Measurements from ENCODE around the gene CNIH2.
A peak's percentile ranks its signal among the peaks of the same experiment; 100 is the strongest.
"Not testable (repeated sequence)": the region's sequence is repeated elsewhere in the genome, so short reads cannot be mapped to it uniquely, and the experiment has no call there.

CNIH2 gene

DNA sequence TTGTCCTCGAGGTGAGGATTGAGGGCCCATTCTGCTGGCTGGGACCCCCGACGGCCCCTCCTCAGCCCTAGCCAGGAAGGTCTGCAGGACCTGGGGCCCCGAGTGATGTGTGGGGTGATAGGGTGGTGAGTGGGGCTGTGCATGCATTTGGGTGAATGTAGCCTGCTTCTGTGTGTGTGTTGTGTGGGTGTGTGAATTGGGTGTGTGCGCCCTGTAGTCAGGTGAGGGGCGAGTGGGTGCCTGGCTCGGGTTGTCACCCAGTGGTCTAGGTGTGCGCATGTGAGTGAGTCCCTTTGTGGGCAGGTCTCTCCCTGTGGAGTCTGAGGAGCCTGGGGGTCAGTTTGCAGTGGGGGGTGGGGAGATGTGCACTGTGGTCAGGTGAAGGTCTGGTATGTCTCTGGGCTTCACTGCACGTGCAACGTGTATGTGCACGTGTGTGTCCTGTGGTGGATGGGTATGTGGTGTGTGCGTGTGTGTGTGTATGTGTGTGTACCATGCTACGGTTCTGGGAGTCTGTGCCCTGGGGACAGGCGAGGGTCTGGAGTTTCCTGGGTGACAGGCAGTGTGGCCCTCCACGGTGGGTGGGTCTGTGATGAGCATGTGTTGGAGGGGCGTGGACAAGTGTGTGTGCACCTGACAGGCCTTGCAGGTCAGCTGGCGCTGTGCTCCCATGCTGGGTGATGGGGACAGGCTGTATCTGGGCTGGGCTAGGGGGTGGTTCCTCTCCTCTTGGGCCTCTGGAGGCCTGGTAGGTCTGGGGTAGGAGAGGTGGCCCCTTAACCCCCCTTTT, 14.8 kb downstream of the CNIH2 start:
- DNase-seq, result no peak

DNA sequence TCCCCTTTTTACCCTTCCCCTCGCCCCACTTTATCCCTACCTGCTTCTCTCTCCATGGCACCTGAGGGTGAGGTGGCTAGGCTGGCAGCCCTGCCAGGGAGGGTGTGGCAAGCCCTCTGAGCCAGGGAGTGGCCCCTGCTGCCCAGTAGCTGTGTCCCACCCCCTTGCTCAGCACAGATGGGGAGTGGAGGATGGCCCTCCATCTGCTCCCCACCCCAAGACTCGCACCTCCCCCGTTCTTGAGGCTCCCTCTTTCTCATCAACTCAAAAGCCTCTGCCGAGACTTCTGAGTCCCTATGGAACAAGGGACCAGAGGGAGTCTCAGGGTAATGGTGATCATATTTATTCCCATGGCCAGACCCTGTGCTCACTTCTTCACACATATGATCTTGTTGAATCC, 15.4 kb downstream of the CNIH2 start:
- no peak for DNase-seq

DNA sequence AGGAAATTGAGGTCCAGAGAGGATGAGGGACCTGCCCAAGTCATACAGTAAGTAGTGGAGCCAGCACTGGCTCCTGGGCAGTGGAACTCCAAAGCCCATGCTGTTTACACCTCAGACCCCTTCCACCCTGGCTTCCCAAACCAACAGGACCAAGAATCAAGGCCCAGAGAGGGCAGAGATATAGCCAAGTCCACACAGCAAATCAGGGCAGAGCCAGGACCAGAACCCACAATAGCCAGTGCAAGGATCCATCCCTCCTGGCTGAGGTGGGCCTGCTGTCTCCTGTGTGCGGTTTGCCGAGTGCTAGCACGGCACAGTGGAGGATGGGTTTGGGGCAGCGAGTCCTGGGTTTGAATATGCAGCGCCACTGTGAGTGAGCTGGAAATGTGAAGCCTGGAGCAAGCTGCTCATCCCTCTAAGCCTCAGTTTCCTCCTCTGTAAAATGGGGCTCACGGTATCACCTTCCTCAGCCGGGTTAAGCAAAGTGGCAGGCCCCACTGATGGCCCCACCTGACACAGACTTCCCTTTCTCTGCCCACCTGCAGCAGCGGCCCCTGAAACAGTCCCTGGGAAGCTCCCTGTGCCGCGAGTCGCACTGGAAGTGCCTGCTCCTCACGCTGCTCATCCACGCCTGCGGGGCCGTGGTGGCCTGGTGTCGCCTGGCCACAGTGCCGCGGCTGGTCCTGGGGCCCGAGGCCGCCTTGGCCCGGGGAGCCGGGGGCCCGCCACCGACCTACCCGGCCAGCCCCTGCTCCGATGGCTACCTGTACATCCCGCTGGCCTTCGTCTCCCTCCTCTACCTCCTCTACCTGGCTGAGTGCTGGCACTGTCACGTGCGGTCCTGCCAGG, 16.0 kb downstream of the CNIH2 start:
- DNase-seq, result no peak

DNA sequence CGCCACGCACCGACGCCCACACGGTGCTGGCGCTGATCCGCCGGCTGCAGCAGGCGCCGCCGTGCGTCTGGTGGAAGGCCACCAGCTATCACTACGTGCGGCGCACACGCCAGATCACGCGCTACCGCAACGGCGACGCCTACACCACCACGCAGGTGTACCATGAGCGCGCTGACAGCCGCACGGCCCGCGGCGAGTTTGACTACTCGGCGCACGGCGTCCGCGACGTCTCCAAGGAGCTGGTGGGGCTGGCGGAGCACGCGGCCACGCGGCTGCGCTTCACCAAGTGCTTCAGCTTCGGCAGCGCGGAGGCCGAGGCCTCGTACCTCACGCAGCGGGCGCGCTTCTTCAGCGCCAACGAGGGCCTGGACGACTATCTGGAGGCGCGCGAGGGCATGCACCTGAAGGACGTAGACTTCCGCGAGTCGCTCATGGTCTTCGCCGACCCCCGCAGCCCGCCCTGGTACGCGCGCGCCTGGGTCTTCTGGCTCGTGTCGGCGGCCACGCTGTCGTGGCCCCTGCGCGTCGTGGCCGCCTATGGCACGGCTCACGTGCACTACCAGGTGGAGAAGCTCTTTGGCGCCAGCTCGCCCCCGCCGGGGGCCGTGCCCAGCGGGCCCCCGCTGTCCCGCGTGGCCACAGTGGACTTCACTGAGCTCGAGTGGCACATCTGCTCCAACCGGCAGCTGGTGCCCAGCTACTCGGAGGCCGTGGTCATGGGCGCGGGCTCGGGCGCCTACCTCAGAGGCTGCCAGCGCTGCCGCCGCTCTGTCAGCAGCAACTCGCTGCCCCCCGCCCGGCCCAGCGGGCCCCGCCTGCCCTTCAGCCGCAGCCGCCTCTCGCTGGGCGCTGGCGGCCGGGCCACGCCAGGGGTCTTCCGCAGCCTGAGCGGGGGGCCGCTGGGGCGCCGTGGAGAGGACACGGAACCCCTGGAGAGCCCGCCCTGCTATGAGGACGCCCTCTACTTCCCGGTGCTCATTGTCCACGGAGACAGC, 16.9 kb downstream of the CNIH2 start:
- no peak for DNase-seq

DNA sequence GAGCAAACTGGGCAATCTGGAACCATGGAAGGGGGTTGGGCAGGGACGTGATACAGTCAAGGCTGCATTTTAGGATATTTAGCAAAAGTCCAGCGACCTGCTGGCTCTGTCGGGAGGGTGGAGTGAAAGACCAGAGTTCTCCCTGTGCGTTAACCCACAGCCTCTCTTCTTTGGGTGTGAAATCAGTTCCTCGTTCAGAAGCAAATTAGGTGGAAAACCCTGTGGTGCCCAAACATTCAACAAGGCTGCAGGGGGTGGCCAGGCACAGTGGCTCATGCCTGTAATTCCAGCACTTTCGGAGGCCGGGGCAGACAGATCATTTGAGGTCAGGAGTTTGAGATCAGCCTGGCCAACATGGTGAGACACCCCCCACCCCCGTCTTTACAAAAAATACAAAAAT, 19.6 kb downstream of the CNIH2 start:
- no peak for DNase-seq

DNA sequence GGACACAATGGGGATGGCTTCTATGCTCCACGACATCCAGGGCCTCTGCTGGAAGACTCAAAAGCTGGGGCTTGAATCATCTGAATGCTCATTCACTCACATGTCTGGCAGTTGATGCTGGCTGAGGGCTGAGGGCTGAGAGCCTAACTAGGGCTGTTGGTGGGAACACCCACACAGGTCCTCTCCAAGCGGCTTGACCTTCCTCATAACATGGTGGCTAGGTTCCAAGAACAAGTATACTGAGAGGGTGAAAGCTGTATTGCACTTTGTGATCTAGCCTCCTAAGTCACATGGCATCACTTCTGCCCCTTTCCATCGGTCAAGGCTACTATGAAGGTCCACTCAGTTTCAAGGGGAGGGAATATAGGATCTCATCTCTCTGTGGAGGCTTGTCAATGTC, 21.2 kb downstream of the CNIH2 start:
- DNase-seq, result no peak

DNA sequence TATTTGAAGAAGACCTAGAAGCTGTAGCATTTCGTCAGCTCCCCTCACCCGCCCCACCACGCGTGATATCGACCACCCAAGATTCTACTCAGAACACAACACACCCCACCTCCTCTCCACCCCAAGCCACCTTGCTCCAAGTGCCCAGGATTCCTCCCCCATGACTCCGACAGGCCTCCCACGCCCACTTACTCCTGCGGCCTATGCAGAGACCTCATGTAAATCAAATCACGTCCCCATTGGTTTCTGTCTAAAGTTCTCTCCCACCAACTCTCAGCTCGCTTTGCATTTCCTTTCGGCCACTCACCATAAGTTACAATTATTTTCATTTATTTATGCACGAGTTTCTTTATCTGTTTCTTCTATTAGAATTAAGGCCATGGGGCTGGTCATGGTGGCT, 24.7 kb downstream of the CNIH2 start:
- no peak for DNase-seq

DNA sequence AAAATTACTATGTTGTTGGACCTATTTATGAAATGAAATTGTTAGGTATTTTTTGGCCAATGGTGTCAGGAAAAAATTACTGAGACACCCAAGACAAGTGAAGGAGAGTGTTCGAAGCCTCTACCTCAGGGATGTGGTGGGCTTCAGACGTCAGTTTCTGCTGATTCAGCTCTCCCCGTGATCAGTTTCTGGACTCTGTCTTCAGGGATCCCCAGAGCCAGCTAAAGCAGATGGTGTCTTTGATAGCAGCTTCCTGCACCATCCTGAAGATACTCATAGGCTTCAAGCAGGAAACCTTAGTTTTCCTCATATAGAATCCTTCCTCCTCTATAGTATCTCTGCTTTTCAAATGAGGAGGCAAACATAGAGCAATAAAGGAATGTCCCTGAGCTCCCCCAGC, 31.5 kb downstream of the CNIH2 start:
- no peak for DNase-seq

DNA sequence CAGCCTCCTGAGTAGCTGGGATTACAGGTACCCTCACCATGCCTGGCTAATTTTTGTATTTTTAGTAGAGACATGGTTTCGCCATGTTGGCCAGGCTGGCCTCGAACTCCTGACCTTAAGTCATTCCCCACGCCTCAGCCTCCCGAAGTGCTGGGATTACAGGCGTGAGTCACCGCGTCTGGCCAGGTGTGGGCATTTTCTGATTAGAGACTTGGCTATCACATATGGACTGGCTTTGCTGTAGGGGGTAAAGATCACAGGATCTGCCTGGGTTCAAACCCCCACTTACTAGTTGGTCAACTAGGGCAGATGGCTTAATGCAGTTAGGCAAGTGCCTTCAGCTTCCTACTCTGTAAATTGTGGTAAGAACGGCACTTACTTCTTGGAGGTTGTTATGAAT, 32.3 kb downstream of the CNIH2 start:
- no peak for DNase-seq

DNA sequence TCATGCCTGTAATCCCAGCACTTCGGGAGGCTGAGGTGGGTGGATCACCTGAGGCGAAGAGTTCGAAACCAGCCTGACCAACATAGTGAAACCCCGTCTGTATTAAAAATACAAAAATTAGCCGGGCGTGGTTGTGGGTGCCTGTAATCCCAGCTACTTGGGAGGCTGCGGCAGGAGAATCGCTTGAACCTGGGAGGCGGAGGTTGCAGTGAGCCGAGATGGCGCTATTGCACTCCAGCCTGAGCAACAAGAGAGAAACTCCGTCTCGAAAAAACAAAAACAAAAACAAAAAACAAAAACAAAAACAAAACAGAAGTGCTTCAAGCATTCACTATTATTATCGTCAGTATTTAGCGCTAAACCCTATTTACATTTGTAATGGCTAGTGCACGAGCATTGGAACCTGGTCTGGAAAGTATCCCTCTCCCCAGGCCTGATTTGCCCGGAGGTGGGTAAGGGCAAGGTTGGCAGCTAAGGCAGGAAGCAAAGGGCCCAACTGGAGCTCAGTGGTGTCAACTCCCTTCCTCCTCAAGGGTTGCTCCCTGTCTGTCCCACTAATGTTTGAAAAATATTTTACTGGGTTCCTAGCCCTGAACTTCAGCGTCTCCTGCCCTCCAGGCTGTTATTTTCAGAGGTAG, 32.9 kb downstream of the CNIH2 start:
- DNase-seq, result not testable (repeated sequence)

DNA sequence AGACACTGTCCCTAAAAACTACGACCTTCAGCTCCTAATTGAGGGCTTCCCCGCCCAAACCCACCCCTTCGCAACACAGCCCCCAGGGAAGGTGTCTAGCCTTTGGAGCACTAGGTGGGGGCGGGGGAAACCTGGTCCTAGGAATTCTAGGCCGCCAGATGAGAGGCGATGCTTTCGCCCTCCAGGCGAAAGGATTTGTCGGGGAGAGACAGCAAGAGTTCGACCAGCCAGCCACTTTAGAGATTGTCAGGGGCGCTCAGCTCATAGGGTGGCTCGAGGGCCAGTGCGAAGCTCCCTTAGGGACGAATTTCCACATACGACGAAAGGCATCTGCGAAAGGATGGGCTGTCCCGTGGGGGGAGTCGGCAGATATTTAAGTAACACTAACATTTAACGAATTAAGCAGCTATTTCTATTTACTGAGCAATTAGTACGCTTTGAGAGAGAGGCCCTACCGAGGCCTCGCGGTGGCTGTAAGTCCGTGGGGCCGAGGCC, 33.5 kb downstream of the CNIH2 start:
- DNase-seq, result no peak

DNA sequence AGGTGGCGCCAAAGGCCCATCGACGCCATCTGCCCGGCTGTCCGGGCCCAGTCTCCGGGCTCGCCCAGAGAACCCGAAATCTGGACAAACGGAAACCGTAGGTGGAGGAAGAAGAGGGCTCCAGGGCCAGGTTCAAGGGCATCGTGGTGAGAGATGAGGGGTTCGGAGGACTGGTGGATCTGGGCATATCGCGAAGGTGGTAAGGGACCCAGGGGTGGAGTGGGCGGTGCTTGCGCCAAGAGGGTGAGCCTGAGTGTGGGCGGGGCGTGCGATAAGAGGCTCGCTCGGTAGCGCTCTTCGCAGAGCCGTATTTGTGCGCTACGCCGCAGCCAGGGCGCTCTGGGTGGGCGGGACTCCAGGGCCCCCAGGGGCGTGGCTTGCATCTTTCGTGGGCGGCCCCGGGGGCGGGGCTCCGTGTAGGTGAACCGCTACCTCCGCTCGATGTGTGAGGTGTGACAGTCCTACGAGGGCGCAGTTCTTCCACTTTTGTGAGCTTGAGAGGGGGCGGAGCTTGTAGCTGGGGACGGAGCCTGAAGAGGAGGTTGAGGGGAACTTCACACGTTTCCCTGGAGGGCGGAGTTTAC, 34.1 kb downstream of the CNIH2 start:
- DNase-seq, result peak; percentile 96

DNA sequence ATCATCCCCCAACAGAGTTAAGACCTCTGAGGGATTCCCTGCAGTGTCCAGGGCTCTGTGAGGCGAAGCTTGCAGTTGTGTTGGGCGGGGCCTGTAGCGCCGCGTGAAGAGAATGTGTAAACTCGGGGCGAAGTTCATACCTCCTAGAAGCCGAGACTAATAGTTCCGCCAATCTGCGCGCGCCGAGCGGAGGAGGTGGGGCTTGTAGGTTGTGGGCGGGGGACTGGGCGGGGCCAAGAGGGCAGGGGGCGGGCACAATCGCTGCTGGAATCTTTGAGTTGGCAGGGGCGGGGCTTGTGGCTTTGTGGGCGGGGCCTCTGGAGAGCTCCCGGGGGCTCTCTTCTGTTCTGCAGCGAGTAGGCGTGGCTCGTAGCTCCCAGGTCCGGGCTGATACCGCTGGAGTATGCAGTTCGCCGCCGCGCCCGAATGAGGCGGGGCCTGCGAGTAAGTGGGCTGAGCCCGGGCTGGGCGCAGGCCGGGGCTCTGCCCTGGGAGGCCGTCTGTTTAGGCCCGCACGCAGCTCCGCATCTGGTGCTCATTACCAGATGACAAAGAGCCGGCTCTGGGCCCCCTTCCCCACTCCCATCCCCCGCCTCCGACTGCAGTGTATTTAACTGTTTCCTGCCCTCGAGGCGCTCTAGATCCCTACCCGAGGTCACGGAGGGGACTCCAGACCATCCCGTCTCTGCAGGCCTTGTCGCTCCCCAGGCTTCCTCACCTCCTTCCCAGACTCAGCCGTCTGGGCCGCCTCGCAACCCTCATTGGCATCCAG, 34.8 kb downstream of the CNIH2 start:
- DNase-seq, result peak; percentile 97

DNA sequence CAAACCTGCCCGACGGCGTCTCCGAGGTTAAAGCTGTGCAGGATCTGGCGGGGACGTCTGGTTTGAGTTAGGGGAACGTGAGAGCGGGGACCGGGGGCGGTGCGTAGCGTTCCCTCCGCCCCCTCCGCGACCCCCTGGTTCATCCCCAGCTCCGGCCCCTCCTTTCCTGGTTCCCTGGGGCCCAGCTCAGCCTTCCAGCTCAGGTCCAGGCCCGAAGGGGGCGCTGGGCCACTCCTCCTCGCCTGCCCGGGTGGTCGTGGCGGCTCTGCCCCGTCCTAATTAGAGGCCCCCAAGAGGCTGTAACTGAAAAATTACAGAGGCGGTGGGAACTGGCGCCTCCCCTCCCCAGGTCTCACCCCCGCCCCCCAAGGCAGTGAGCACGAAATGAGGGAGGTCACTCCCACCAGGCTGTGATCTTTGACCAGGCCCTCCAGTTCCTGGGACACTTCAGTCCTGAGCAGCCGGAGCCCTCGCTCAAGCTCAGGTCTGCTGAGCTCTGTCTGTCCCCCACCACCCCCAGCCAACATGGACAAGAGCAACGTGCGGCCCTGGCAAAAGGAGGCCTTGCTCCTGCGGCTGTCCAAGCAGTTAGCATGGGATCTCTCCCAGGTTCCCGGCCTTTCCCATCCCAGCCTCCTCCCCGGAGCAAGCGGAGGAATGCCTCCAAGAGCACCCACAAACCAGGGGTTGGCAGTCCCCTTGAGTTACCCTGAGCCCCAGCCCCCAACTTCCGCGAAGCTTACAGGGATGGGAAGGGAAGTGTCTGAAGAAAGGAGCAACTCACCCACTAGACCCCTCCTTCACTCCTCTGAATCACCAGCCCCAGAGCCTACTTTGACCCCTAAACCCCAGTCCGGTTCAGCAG, 35.6 kb downstream of the CNIH2 start:
- no peak for DNase-seq

DNA sequence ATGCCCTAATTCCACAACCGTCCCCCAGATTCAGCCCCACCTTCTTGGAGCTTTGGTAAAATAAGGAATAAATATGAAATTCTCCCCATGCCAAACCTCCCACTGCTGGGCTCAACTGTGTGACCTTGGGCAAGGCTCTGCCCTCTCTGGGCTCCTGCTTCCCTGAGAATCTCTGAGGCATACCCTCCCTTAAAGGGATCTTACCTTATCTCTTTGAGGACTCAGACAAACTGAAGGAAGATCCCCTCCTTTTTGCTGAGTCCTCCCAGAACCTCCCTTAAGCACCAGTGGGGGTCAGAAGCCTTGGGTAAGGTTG, 36.2 kb downstream of the CNIH2 start:
- DNase-seq, result no peak

DNA sequence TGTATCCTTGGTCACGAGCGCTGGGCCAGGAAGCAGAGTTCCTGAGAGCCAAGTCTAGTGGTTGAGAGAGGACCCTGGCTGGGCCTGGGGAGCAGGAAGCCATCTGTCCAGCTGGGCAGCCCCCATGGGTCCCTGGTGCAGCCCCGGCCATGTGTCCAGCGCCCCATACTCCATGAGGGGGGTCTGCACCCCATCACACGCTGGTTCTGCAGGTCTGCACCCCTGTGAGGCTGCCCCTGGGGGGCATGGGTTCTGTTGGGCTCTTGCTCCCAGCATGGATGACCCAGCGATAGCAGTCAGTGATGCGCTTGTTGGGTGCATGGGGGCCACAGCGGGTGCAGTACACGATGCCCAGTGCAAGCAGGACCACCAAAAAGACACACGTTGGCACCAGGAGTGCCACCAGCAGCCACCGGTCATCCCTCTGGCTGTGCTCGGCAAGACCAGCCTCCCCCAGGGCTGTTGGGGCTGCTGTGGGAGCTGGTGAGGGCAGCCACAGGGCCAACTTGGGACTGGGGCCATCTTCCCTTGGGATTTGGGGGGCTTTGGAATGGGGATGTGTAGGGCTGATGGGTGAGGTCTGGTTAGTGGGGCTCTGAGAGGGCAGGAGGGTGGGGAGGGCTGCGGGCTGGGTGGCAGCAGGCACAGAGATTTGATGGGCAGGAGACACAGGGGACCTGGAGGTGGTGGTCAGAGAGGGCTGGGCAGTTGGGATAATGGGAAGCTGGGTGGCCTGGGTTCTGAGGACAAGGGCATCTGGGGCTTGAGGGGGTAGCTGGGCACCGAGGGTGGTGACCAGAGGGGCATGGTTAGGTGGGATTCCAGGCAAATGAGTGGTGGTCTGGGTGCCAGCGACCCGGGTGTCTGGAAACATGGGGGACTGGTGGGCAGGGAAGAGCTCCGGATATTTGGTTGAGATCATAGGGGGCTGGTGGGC, 36.9 kb downstream of the CNIH2 start:
- no peak for DNase-seq

DNA sequence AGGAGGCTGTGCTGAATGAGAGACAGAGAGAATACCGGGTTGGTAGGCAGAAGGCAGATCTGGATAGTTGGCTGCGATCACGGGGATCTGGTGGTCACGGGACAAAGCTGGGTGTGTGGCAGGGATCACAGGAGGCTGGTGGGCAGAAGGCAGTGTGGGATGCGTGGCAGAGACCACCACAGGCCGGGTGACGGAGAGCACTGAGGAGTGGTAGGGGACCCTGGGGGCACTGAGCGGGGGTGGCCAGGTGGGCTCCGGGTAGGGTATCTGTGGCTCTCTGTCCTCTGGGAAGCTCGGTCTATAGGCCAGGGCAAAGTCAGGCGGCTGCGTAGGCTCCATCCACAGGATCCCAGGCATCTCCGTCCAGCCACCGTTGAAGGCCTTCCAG, 37.5 kb downstream of the CNIH2 start:
- DNase-seq, result no peak

DNA sequence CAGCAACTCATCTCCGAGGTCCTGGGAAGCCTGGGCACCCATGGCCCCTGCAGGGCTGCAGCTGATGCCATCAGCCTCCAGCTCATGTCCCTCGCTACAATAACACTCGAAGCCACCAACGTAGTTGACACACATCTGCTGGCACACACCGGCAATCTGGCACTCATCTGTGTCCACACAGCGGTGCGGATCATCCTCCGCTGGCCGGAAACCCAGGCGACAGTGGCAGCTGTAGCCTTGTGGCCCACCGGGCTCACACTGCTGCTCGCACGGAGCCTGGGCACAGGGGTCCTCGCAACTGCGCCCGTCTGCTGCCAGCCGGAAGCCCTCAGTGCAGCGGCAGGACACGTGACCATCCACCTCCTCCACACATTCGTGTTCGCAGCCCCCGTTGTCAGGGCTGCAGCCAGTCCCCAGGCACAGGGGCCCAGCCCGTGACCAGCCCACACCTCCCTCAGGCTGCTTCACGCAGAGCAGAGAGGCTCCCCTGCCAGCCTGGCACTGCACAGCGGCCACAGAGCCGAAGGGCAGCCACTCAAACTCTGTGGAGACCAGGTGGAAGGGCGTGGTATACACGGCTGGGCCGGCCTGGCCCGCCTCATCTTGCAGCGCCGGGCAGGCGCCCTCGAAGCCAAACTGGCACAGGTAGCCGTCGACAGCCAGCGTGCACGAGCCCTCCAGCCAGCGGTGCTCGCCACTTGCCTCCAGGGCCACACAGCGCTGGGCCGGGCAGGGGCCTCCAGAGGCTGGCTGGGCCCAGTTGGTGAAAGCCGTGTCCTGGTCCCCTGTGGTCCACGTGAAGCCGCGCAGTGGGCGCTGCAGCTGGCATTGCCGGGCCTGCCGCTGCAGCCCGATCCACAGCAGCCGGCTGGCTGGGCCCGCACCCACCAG, 38.2 kb downstream of the CNIH2 start:
- DNase-seq, result no peak
